Small intestine (tissue), 7 donors: ENCODE data around the gene C9. TPM values are rescaled to one million over a fixed set of nuclear protein-coding genes. Genes with fewer than 3 reads are reported as not detected.
A peak's percentile ranks its signal among the peaks of the same experiment; 100 is the strongest.

Experiments
- DNase-seq, 2 donors: peaks; one replicate each; pipeline versions ENCODE4 v3.0.0 to v3.0.0-alpha.2; 2013
- FAIRE-seq: peaks from 2 replicates; lab custom pipeline; 2012; peaks lifted over from hg19 to GRCh38; lab: Jason Lieb, UNC
- H3K27ac ChIP-seq, 3 donors: one replicate each; pipeline ENCODE4 v1.5.1; 2013; ENCODE audit warnings: low read length in 2 of 3, mild to moderate bottlenecking in 2 of 3, control low read depth in 1 of 3, inconsistent platforms in 1 of 3, low read depth in 1 of 3, moderate library complexity in 1 of 3
- H3K27me3 ChIP-seq, 3 donors: one replicate each; pipeline ENCODE4 v1.6.1; 2013; ENCODE audit warnings: low read length in 3 of 3, inconsistent platforms in 1 of 3; ENCODE audit not compliant: control insufficient read depth in 3 of 3, insufficient read depth in 3 of 3
- H3K36me3 ChIP-seq, 3 donors: one replicate each; pipeline ENCODE4 v1.6.1; 2013; ENCODE audit warnings: low read length in 3 of 3, inconsistent platforms in 1 of 3, low read depth in 1 of 3, mild to moderate bottlenecking in 1 of 3, moderate library complexity in 1 of 3; ENCODE audit not compliant: control insufficient read depth in 3 of 3, insufficient read depth in 2 of 3
- H3K4me1 ChIP-seq, 3 donors: one replicate each; pipeline ENCODE4 v1.6.1; 2013; ENCODE audit warnings: low read length in 2 of 3, inconsistent platforms in 1 of 3, low read depth in 1 of 3, mild to moderate bottlenecking in 1 of 3, moderate library complexity in 1 of 3; ENCODE audit not compliant: control insufficient read depth in 3 of 3, insufficient read depth in 2 of 3
- H3K4me3 ChIP-seq, 3 donors: one replicate each; pipeline ENCODE4 v1.5.1; 2013; ENCODE audit warnings: low read length in 3 of 3, control low read depth in 1 of 3, inconsistent platforms in 1 of 3, low read depth in 1 of 3, mild to moderate bottlenecking in 1 of 3, moderate library complexity in 1 of 3
- H3K9me3 ChIP-seq, 2 donors: one replicate each; pipeline ENCODE4 v1.6.1; 2013; ENCODE audit warnings: low read depth in 1 of 2, low read length in 1 of 2; ENCODE audit not compliant: control insufficient read depth in 2 of 2, insufficient read depth in 1 of 2
- WGBS, 3 donors: extraction: QIAGEN DNeasy Blood & Tissue Kit; methylation state at CpG; one replicate each; pipeline ENCODE4 v1.1.7; 2013; 5-methylcytosine and 5-hydroxymethylcytosine counted together
- polyA plus RNA-seq, 4 donors: library from polyadenylated mRNA; stranded (reverse) in 3 of 4; unstranded in 1 of 4; fragments of 200-250 nt in 3 of 4; fragments of 120-200 nt in 1 of 4; gene quantifications; one replicate each; pipeline versions ENCODE4 v1.2.1 to v1.2.3, GENCODE V29; 2013
- donor health status: healthy with polysubstance abuse.
- donor health status: control.
- donor health status: control.
- donor health status: Bipolar disorder and iron deficiency.
- donor health status: healthy.

The C9 gene
- polyA plus RNA-seq, 4 donors = 0.06 TPM; not detected in 3

DNA sequence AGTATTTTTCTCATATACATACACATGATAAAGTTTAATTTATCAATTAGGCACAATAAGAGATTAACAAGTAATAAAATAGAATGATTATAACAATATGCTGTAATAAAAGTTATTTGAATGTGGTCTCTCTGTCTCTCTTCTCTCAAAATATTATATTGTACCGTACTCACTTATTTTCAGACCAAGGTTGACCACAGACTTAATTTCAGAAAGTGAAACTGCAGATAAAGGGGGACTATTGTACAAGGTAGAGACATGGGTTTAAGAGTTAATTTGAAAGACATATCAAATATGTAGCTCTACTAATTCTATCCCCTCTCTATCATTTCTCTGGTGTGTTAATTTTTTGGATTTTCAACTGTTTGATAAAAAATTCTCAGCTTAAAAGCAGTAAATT lies 20.0 kb upstream of the C9 start:
- H3K27me3 ChIP-seq = peaks cover 0 to 3% (median 0%) of the 10 kb centered on the region in 3 donors
- no peaks in the 10 kb centered on the region for H3K4me1 ChIP-seq
- DNase-seq (no peak), FAIRE-seq (no peak)
- H3K27ac ChIP-seq = no peak overlapping the region
- no peaks in the 10 kb centered on the region for H3K9me3 ChIP-seq
- peaks cover 0 to 19% (median 0%) of the 10 kb centered on the region in 3 donors for H3K36me3 ChIP-seq
- H3K4me3 ChIP-seq = no peak overlapping the region
- WGBS, 3 donors = 68 to 71% (median 70%) methylated on average over 1 of the region's 1 CpG

- Histone ChIP-seq H3K36me3 (peaks cover 0 to 34% (median 0%) of the 10 kb centered on the region in 3 donors), H3K27ac (no peak overlapping the region), H3K4me1 (no peaks in the 10 kb centered on the region)
These were observed 17.1 kb upstream of the C9 start for GRCh38 chr5:39381376-39381775.

DNA sequence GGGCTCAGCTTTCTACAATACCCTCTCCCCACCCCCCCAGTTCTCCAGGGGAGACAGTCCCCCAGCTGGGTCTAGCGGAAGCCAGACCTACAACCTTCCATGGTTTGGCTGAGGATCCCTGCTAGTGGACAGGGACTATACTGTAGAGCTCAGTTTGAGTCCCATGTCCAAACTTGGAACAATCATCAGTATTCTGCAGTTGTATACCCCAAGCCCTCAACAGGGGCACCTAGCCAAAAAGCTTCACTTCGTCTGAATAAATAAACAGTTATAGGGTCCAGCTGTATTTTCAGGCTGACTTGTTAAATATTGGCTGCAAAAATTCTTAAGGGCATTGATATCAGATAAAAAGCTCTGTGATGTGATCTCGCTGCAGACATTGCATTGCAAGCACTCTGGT lies 15.4 kb upstream of the C9 start:
- Histone ChIP-seq H3K4me1 (peaks cover 0 to 5% (median 0%) of the 10 kb centered on the region in 3 donors), H3K27ac (no peak overlapping the region), H3K9me3 (no peaks in the 10 kb centered on the region), H3K36me3 (peaks cover 0 to 36% (median 0%) of the 10 kb centered on the region in 3 donors), H3K4me3 (no peak overlapping the region), H3K27me3 (peaks cover 0 to 3% (median 0%) of the 10 kb centered on the region in 3 donors)
- FAIRE-seq (no peak), DNase-seq (no peak)
- 69 to 91% (median 82%) methylated on average over 3 of the region's 3 CpGs for WGBS, 3 donors

More at GRCh38 chr5:39381376-39381775, 17.1 kb upstream of the C9 start:
- WGBS, 3 donors = 78 to 84% (median 82%) methylated on average over 3 of the region's 3 CpGs
- H3K27me3 ChIP-seq = peaks cover 0 to 3% (median 0%) of the 10 kb centered on the region in 3 donors
- FAIRE-seq = no peak
- no peaks in the 10 kb centered on the region for H3K9me3 ChIP-seq
- DNase-seq = no peak
- no peak overlapping the region for H3K4me3 ChIP-seq

DNA sequence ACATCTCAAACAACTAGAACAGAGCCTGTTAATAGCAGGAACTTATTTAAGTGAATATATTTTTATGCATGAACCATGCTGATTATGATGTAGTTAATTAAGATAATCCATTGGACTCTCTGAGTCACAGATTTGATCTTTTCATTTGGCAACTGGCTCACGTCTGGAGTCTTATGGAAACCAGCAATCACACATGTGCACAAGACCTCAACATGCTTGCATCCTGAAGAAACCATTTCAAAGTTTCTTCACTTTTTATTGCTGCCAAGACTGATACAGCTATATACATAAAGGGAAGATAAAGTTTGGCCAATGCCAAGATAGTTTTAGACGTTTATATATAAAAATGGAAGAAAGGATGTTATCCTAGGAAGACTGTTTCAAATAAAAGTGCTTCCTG lies 13.3 kb upstream of the C9 start:
- Histone ChIP-seq H3K4me1 (peaks cover 0 to 14% (median 0%) of the 10 kb centered on the region in 3 donors), H3K4me3 (no peak overlapping the region), H3K27ac (no peak overlapping the region), H3K36me3 (peaks cover 0 to 32% (median 0%) of the 10 kb centered on the region in 3 donors), H3K9me3 (no peaks in the 10 kb centered on the region), H3K27me3 (no peaks in the 10 kb centered on the region)
- FAIRE-seq (no peak), DNase-seq (no peak)
- WGBS, 3 donors = 42 to 46% (median 43%) methylated on average over 2 of the region's 2 CpGs

GRCh38 chr5:39376293-39376714 lies 12.0 kb upstream of the C9 start:
- peaks cover 0 to 14% (median 0%) of the 10 kb centered on the region in 3 donors for H3K4me1 ChIP-seq
- H3K27ac ChIP-seq = no peak overlapping the region
- DNase-seq (peak; percentile 55 to 74), FAIRE-seq (no peak)
- H3K4me3 ChIP-seq = no peak overlapping the region
- H3K9me3 ChIP-seq = no peaks in the 10 kb centered on the region
- 17 to 54% (median 25%) methylated on average over 3 of the region's 3 CpGs for WGBS, 3 donors
- H3K36me3 ChIP-seq = peaks cover 0 to 28% (median 0%) of the 10 kb centered on the region in 3 donors
- no peaks in the 10 kb centered on the region for H3K27me3 ChIP-seq

DNA sequence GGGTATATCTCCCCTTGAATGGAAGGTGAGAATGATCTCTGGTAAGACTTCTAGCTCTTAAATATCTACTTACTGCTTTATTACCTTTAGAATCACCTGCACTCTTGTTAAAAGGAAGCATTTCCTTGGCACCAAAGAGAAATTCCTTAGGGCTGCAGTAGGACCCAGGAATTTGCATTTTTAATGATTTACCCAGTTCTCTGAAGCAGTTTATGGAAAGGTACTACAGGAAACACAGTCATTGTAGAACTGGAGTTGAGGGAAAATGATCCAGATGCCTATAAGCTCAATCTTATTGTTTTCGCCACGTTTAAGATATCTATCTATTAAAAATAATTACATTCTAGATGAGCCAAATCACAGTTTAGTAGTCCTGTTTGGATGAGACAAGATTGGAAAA lies 9.5 kb upstream of the C9 start:
- Histone ChIP-seq H3K4me1 (peaks cover 0 to 22% (median 0%) of the 10 kb centered on the region in 3 donors), H3K9me3 (no peaks in the 10 kb centered on the region), H3K27ac (peak overlapping the region in 1 of 3 donors; percentile 59), H3K27me3 (no peaks in the 10 kb centered on the region), H3K36me3 (peaks cover 0 to 19% (median 0%) of the 10 kb centered on the region in 3 donors), H3K4me3 (no peak overlapping the region)
- DNase-seq (peak; percentile 5 to 67), FAIRE-seq (no peak)
- 39 to 65% (median 45%) methylated on average over 2 of the region's 2 CpGs for WGBS, 3 donors

- H3K4me3 ChIP-seq = no peak overlapping the region
- no peak overlapping the region for H3K27ac ChIP-seq
- DNase-seq (no peak), FAIRE-seq (no peak)
- 20 to 61% (median 42%) methylated on average over 3 of the region's 3 CpGs for WGBS, 3 donors
- peaks cover 0 to 22% (median 0%) of the 10 kb centered on the region in 3 donors for H3K4me1 ChIP-seq
- H3K27me3 ChIP-seq = no peaks in the 10 kb centered on the region
- no peaks in the 10 kb centered on the region for H3K9me3 ChIP-seq
- peaks cover 0 to 7% (median 0%) of the 10 kb centered on the region in 3 donors for H3K36me3 ChIP-seq
These were observed 7.0 kb upstream of the C9 start for GRCh38 chr5:39371367-39371635.

- no peak for FAIRE-seq
- H3K9me3 ChIP-seq = no peaks in the 10 kb centered on the region
- no peak overlapping the region for H3K4me3 ChIP-seq
- H3K27ac ChIP-seq = peak overlapping the region in 1 of 3 donors; percentile 9
- WGBS, 3 donors = 13 to 55% (median 33%) methylated on average over 10 of the region's 10 CpGs
- H3K36me3 ChIP-seq = peaks cover 0 to 6% (median 0%) of the 10 kb centered on the region in 3 donors
- DNase-seq = peak; percentile 62 to 75
- no peaks in the 10 kb centered on the region for H3K27me3 ChIP-seq
- H3K4me1 ChIP-seq = peaks cover 0 to 22% (median 0%) of the 10 kb centered on the region in 3 donors
These were observed 6.5 kb upstream of the C9 start for GRCh38 chr5:39370555-39371366.
